ENCODE data around the gene SGMS1. TPM values are rescaled to one million over a fixed set of nuclear protein-coding genes. Genes with fewer than 3 reads are reported as not detected.

Gene SGMS1
- polyA plus RNA-seq, 1 of the 3 experiments (the other 2 are of a cell fraction) = 6.3 TPM

DNA sequence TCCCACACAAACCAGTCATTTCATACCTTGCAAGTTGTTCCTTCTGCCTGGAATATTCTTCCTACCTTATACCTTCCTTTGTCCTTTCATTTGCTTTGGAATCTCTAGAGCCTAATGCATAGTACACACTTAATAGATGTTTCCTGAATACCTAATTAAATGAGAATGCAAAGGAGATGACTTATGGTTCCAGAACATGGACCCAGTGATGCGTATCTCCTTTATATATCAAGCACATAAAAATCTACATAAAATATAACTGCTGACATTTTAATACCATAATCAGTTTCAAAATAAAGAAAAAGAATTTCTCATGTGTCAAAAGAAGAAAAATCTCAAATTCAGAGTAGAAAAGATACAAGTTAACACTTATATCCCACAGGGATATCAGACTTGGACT lies 261.8 kb downstream of the SGMS1 start (continued):
- TF ChIP-seq, protein P1, sequence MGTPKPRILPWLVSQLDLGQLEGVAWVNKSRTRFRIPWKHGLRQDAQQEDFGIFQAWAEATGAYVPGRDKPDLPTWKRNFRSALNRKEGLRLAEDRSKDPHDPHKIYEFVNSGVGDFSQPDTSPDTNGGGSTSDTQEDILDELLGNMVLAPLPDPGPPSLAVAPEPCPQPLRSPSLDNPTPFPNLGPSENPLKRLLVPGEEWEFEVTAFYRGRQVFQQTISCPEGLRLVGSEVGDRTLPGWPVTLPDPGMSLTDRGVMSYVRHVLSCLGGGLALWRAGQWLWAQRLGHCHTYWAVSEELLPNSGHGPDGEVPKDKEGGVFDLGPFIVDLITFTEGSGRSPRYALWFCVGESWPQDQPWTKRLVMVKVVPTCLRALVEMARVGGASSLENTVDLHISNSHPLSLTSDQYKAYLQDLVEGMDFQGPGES (IDR thresholded peaks at IDR 0.05; ENCODE audit: low read depth, low read length) = no peak
- no peak for TF ChIP-seq CHD2 (IDR thresholded peaks at IDR 0.05; ENCODE audit: low read length, partially characterized antibody)
- no peak for TF ChIP-seq RXRA (IDR thresholded peaks at IDR 0.05; ENCODE audit: borderline replicate concordance, low read depth)
- TF ChIP-seq FOXJ3 (CRISPR knock-in tag; IDR thresholded peaks at IDR 0.05) = no peak
- no peak for TF ChIP-seq GABPA (IDR thresholded peaks at IDR 0.05; ENCODE audit: low read depth)
- TF ChIP-seq FOSL2 (IDR thresholded peaks at IDR 0.05; ENCODE audit: borderline replicate concordance, low read depth) = no peak
- no peak for TF ChIP-seq SMC3 (IDR thresholded peaks at IDR 0.05; ENCODE audit: low read depth, low read length)

DNA sequence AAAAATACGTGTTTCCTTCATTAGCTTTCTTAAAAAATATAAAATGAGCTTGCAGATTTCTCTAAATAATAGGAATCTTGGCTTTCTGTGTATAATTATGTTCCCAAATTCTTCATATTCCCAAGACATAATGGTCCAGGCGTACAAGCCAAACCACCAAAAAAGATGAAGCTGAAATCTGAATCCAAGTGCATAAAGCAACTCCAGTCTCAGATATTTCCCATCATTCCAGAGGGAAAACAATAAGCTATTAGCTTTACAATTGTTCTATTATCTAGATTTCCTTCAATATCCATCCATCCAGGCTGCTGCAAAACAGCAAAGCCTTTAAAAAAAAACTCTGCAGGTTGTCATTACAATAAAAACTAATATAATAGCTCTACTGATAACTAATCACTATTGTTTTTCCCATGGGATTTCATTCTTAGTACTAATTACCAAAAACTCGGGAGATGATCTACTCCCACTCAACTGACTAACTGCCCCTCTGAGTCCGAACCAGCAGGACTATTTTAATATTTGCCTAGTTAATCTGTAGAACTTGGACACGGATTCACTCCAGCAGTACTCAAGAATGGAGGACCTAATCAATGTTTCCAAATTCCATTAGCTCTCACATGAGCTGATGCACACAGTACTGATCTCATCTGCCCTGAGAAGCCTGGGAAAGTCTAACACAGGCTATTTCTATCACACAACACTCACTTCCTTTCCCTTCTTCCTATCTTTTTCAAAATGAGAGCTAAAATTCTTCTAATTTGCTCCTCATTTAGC lies 263.5 kb downstream of the SGMS1 start:
- TF ChIP-seq, protein P2, sequence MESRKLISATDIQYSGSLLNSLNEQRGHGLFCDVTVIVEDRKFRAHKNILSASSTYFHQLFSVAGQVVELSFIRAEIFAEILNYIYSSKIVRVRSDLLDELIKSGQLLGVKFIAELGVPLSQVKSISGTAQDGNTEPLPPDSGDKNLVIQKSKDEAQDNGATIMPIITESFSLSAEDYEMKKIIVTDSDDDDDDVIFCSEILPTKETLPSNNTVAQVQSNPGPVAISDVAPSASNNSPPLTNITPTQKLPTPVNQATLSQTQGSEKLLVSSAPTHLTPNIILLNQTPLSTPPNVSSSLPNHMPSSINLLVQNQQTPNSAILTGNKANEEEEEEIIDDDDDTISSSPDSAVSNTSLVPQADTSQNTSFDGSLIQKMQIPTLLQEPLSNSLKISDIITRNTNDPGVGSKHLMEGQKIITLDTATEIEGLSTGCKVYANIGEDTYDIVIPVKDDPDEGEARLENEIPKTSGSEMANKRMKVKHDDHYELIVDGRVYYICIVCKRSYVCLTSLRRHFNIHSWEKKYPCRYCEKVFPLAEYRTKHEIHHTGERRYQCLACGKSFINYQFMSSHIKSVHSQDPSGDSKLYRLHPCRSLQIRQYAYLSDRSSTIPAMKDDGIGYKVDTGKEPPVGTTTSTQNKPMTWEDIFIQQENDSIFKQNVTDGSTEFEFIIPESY (IDR thresholded peaks at IDR 0.05; ENCODE audit: borderline replicate concordance, low read depth) = no peak
- TF ChIP-seq RAD21 (IDR thresholded peaks at IDR 0.05; ENCODE audit: low read length) (no peak), RXRA (IDR thresholded peaks at IDR 0.05; ENCODE audit: borderline replicate concordance, low read depth) (no peak), NRF1 (IDR thresholded peaks at IDR 0.05; ENCODE audit: low read depth, low read length) (no peak), NFIC (IDR thresholded peaks at IDR 0.05; ENCODE audit: borderline replicate concordance) (no peak), RFX5 (IDR thresholded peaks at IDR 0.05; ENCODE audit: low read length) (no peak), ELF1 (IDR thresholded peaks at IDR 0.05) (no peak), YY1 (IDR thresholded peaks at IDR 0.05; ENCODE audit: low read depth) (no peak), TAF1 (IDR thresholded peaks at IDR 0.05; ENCODE audit: borderline replicate concordance, low read depth, low read length) (no peak), SMC3 (IDR thresholded peaks at IDR 0.05; ENCODE audit: low read depth, low read length) (no peak), GABPA (IDR thresholded peaks at IDR 0.05; ENCODE audit: low read depth) (no peak)
- TF ChIP-seq, protein P3, sequence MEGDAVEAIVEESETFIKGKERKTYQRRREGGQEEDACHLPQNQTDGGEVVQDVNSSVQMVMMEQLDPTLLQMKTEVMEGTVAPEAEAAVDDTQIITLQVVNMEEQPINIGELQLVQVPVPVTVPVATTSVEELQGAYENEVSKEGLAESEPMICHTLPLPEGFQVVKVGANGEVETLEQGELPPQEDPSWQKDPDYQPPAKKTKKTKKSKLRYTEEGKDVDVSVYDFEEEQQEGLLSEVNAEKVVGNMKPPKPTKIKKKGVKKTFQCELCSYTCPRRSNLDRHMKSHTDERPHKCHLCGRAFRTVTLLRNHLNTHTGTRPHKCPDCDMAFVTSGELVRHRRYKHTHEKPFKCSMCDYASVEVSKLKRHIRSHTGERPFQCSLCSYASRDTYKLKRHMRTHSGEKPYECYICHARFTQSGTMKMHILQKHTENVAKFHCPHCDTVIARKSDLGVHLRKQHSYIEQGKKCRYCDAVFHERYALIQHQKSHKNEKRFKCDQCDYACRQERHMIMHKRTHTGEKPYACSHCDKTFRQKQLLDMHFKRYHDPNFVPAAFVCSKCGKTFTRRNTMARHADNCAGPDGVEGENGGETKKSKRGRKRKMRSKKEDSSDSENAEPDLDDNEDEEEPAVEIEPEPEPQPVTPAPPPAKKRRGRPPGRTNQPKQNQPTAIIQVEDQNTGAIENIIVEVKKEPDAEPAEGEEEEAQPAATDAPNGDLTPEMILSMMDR (IDR thresholded peaks at IDR 0.05) = no peak
- TF ChIP-seq, protein P4, sequence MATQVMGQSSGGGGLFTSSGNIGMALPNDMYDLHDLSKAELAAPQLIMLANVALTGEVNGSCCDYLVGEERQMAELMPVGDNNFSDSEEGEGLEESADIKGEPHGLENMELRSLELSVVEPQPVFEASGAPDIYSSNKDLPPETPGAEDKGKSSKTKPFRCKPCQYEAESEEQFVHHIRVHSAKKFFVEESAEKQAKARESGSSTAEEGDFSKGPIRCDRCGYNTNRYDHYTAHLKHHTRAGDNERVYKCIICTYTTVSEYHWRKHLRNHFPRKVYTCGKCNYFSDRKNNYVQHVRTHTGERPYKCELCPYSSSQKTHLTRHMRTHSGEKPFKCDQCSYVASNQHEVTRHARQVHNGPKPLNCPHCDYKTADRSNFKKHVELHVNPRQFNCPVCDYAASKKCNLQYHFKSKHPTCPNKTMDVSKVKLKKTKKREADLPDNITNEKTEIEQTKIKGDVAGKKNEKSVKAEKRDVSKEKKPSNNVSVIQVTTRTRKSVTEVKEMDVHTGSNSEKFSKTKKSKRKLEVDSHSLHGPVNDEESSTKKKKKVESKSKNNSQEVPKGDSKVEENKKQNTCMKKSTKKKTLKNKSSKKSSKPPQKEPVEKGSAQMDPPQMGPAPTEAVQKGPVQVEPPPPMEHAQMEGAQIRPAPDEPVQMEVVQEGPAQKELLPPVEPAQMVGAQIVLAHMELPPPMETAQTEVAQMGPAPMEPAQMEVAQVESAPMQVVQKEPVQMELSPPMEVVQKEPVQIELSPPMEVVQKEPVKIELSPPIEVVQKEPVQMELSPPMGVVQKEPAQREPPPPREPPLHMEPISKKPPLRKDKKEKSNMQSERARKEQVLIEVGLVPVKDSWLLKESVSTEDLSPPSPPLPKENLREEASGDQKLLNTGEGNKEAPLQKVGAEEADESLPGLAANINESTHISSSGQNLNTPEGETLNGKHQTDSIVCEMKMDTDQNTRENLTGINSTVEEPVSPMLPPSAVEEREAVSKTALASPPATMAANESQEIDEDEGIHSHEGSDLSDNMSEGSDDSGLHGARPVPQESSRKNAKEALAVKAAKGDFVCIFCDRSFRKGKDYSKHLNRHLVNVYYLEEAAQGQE (IDR thresholded peaks at IDR 0.05; ENCODE audit: low read depth, low read length) = no peak
- Histone ChIP-seq H3K36me3 (replicated peaks in 1 of 2; ENCODE audit: control insufficient read depth in 1 of 2, insufficient read depth in 2 of 2, low read length in 1 of 2) (peaks cover 0 to 3% of the 10 kb centered on the region in 2 experiments), H3K4me3 (ENCODE audit: low read depth in 2 of 2, low read length in 1 of 2) (no peak overlapping the region), H3K4me2 (no peak overlapping the region), H3K79me2 (ENCODE audit: insufficient read depth) (peaks cover 14% of the 10 kb centered on the region; the same call in 1 of the 2 replicates), H3K4me1 (ENCODE audit: control insufficient read depth in 1 of 2, insufficient read depth in 2 of 2, low read depth in 1 of 2, low read length in 1 of 2) (no peaks in the 10 kb centered on the region; a peak in 1 of 4 replicates), H3K9ac (no peak overlapping the region), H2AFZ (ENCODE audit: low read depth) (no peak overlapping the region), H3K9me3 (0 out of 2 replicates have a peak, but pooled peaks cover 4% of the 10 kb centered on the region), H4K20me1 (ENCODE audit: insufficient read depth) (no peaks in the 10 kb centered on the region), H3K27me3 (ENCODE audit: insufficient read depth) (no peaks in the 10 kb centered on the region), H3K27ac (ENCODE audit: low read depth in 2 of 2, low read length in 1 of 2) (no peak overlapping the region), H3K9me2 (no peaks in the 10 kb centered on the region), H3F3A (replicated peaks; ENCODE audit: insufficient read depth) (no peaks in the 10 kb centered on the region)
- WGBS (ENCODE audit: low lambda C conversion rate) = 91% methylated on average over 5 of the region's 5 CpGs
- POLR2A ChIA-PET = no interaction called here
- DNase-seq = no peak
- CTCF ChIA-PET = interaction anchor here (0.5 to 3.2 kb wide), 4 partner anchors 8 to 300 kb away, joined by 3 to 18 read pairs (median 4); partner anchors contain the start of gene SGMS1
